NCI-H2107 treated with DMSO at 0.1 percent for 48 hours (cell line): ENCODE results near the gene EYA4.

ENCODE experiments used
- DNase-seq: peaks from one replicate; lab custom pipeline; 2025; ENCODE audit not compliant: unreplicated experiment; lab: John Stamatoyannopoulos, UW

EYA4 gene

DNA sequence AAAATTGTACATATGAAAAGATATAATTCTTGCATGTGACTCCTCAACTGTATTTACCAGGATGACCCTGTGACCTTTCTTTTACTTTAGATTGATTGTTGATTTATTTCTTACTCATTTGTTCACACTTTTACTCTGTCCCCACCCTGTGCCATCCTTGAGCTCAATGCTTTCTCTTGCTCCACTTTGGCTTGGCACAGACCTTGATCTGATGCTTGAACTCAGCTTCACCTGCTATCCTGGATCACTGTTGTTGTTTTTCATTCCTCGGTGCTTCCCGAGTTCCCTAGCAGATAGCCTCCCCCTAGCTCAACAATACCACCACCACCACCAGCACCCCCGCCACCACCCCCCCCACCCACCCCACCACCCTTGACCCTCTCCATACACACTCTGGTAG lies 102.1 kb downstream of the EYA4 start:
- DNase-seq = no peak

DNA sequence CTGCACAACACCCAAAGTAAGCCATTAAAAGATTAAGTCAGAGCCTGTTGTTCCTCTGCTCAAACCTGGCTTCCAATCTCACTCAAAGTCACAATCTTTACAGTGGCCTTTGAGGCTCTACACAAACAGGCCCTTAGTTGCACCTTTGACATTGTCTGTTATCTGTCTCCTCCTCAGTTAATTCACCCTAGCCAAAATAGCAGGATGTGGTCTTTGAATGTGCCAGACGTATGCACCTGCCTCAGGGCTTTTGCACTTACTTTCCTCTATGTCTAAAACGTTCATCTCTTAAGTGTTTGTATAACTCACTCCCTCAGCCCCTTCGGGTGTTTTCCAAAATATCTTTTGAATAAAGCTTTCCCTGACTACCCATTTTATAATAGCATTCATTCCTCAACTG lies 107.7 kb downstream of the EYA4 start:
- DNase-seq = no peak

DNA sequence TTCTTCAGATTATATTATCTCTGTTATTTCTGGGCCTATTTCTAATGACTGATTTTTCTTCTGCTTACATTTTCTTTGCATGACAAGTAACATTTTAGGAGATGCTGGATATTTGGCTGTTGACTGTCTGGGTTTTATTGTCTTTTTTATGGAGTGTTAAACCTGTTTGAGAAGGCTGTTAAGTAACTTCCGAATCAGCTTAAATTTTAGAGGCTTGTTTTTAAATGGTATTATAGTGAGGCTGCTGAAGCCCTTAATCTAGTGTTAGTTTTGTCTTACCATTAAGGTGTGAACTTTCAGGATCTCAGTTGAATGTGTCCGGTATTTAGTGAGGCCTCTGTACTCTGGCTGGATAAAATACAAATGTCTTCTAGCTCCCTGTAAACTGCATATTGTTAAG lies 109.8 kb downstream of the EYA4 start:
- DNase-seq = no peak

DNA sequence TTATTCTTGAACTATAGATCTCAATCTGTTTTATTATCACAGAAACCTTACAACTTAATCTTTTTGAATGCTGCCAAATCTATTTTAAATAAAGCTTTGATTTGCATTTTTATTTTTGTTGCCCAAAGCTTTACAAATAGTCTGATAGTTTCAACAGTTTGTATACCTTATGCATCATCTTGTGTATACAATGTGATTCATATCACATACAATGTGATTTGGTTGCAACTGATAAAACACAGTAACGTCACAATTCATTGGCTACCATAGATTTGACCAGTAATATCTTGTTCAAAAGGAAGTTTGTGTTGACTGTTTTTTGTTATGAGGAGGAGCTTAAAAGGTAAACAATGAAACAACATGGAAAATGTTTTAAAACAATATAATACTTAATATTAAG lies 110.9 kb downstream of the EYA4 start:
- DNase-seq = no peak

DNA sequence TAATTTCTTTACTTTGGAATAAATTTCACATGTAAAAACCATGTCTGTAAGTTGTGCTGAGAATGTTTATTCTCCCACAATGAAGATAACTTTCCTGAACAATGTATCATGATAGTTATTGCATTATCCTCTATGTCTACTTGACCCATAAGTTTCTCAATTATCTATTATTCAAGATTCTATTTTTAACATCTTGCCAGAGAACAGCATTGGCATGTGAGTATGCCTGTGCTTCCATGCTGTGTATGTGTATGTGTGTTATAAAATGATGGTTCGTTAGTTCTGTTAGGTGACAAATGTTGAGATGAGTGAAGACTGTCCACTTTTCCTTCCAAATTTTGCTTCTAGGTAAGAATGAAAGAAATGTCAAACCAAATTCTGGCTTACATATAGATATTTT lies 111.9 kb downstream of the EYA4 start:
- DNase-seq = no peak

DNA sequence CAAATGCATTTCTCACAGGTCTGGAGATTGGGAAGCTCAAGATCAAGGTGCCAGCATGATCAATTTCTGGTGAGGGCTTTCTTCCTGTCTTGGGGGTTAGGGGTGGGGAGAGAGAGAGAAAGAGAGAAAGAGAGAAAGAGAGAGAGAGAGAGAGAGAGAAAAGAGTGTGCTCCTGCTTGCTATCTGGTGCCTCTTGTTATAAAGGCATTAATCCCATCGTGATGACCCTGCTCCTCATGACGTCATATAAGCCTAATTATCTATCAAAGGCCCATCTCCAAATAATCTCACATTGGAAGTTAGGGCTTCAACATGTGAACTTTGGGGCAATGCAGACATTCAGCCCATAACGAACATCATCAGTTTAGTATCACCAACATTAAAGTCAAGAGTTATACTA lies 114.8 kb downstream of the EYA4 start:
- no peak for DNase-seq

DNA sequence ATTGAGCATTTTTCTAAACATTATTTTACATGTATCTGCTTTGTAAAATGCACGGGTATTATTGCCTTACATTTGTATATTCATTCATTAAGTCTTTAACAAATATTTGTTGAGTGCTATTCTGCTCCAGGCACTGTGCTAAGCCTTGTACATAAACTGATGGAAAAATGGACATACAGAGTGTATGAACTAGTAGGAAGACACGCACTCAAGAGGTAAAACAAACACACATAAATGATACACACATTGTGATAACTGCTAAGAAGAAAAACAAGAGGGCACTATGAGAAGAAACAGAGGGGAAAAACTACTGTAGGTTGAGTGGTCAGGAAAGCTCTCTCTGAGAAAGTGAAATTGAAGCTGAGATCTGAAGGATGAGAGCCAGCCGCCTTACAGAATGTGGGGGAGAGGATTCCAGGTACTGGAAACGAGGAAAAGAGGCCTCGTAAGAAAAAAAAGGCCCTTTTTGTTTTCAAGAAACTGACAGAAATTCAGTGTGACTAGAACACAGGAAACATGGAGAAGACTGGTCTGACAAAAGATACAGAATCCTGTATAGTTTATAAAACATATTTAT lies 117.5 kb downstream of the EYA4 start:
- no peak for DNase-seq

DNA sequence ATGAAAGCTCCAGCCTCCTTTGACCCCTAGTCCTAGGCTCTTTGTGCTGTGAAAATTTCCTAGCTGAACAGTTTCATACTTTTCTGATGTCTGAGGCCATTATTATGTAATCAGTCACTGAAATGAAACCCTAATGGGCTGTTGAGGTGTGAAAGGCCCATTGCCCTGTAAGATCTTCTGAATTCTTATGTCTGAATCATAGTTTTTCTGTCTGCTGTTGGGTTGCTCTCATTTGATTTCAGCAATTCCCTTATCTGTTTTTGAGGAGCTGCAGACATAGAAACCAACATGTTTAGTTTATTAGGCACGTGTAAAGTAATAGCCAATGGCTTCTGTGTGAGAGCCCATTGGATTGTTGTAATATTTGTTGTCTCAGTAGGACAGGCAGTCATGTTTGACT lies 118.1 kb downstream of the EYA4 start:
- DNase-seq = no peak

DNA sequence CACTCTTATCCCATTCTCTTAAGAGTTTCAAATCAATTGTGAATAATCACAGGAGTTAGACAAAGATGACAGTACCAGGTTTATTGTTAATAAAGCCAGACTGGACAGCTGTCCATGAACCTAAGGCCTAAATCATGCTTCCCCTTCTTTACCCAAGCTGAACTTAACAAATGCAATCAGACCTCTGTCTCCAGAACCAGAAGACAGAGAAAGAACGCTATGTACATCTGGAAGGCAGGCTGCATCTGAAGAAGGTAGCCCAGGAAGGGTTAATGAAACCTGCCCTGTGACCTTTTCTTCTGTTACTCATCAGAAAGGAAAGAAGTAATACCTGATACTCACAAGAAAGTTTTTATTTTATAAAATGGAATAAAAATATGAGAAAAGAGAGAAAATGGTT lies 118.6 kb downstream of the EYA4 start:
- DNase-seq = no peak

DNA sequence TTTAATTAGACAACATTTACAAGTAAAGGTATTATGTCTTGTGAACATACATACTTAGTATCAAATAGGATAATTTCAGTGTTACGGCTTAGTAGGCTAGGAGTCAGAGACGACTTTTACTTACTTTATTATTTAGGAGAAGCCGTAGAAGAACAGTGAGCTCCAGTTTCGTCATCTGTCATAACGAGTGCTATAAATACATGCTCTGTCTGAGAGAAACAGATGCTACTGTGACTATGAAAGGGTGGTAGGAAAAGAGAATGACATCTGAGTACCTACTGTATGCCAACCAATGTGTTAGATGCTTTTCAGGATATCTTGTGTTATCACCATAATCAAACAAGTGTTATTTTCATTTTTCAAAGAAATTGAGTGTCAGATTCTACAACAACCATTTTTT lies 119.0 kb downstream of the EYA4 start:
- DNase-seq = peak; percentile 22

DNA sequence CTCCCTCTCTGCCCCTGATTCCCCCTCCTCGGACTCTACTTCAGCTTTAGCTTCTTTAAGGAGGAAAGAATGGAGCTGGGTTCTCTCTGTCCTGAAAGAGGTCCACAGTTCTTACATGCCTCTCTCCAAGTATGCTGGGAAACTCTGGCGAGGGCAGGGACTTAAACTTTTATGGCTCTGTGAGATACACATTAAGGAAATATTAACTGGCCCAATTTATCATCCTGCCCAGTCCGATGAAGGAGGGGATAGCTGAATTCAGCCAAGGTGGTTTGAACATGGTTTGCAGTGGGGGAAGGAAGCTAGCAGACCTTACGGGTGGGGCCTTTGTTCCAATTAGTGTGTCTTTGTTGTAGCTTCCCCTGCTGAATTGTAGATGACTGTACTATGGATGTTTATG lies 121.7 kb downstream of the EYA4 start:
- DNase-seq = no peak

DNA sequence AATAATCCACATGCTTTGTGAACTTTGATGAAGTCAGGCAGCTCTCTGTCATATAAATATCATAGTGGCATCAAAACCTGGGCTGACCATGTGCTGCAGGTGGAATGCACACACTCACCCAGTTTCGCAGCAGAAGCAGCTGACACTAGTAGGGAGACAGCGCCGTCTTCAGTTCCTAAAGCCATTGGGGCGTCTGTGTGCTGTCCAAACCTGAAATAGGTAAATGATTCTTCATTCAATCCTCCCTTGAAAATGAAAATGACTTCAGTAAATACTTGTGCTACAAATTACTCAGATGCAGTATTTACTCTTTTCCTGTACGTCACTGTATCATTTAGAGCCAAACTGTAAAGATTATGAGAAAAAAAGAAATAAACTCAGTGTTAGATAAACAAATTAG lies 127.5 kb downstream of the EYA4 start:
- DNase-seq = peak; percentile 91

DNA sequence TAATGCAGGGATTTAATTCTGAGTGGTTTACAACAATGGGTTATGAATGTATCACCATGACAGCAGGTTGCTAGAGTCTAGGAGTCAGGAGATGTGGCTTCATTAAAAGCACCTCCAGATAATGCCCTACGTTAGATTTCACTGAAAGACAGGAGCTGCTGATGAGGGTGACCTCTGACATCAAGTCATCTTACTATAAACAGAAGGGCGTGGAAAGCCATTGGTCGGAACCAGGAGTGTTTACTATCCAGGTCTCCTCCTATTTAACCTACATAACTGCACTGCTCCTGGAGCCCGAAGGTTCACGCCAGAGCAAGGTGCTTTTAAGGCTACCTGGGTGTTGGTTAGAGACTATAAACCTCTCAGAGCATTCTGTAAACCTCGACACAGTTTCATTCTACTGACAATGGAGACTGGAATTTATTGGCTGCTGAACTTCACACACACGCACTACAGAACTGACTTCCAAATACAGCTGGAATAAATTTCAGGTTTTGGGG lies 128.7 kb downstream of the EYA4 start:
- DNase-seq = peak; percentile 71

DNA sequence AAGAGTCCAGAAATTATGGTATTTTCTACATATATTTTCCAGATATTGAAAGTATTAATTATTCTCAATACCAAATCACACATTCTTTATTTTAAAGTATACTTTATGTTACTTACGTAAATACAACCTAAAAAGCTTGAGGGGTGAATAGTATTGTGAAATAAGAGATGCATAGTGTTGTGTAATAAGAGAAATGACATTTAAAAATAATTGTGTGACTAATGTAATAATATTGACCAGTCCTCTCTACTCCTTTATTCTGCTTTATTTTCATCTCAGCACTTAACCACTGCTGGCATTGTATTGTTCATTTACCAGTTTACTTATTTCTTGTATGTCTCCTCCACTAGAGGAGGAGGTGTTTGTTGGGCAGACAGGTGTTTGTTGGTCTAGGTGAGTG lies 135.6 kb downstream of the EYA4 start:
- DNase-seq = peak; percentile 91

DNA sequence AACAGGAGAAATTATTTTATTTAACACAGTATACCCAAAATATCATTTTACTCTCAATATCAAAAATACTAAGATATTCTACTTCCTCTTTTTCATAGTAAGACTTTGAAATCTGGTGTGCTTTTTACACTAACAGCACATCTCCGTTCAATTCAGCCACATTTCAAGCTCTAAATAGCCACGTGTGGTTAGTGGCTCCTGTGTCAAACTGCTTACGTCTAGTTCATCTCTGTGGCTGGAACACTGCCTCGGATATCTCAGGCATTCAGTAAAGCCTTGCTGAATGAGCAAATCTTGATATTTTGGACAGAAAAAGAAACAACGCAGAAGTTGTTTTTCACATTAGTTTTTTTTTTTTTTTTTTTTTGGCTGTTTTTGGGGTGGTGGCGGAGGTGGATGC lies 136.1 kb downstream of the EYA4 start:
- peak; percentile 91 for DNase-seq

DNA sequence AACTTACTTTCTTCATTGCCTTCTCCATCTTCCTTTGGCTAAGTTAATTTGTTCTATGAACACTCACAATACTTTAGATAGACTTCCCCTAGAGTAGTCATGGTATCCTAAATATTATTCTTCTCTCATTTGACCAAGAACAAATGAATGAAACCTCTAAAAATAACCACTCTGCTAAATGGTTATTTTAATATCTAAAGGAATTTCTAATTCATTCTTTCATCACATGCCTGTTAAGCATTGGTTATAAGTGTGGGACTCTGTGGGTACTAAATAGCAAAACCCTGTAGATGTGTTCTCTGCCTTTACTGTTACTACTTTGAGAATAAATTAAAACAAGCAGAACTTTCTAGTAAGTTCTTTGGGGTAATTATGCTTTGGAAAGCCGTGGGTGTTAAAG lies 138.9 kb downstream of the EYA4 start:
- no peak for DNase-seq

DNA sequence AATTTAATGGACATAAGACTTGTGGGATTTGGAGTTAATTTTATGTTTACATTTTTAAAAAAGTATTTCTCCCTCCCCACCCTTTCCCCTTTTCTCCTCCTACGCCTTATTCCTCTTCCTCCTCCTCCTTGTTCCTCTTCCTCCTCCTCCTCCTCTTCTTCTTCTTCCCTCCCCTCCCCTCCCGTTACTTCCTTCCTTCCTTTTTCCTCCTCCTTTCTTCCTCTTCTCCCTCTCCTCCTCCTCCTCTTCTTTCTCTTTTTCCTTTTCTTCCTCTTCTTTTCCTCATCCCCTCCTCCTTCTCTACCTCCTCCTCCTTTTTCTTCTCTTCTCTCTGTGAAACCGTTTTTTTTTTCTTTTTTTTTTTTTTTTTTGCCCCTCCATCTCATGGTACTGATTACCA lies 139.6 kb downstream of the EYA4 start:
- no peak for DNase-seq

DNA sequence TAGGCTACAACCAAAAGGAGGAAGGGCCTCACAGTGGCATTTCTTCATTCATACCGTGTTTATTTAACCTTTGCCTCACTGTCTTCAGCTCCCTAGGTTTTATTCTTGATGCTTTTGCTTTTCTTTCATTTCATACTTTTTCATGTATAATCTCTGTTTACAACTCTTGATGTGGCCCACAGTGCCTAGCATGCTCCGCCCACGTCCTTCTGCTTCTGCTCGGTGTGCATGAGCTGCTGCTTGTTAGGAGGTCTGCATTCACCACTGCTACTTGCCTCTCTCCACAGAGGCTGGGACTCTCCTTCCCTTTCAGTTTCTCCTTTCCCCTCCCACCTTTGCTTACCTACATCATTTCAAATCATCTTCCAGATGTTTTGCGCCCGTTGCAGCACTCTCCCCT lies 147.6 kb downstream of the EYA4 start:
- no peak for DNase-seq

DNA sequence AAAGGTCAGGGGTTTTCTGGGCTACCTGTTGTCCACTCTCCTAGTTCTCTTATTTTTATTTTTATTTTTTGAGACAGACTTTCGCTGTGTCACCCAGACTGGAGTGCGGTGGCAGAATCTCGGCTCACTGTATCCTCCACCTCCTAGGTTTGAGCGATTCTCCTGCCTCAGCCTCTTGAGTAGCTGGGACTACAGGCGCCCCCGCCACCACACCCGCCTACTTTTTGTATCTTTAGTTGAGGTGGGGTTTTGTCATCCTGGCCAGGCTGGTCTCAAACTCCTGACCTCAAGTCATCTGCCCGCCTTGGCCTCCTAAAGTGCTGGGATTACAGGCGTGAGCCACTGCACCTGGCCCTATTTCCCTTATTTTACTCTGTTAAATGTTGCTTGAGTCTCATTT lies 149.0 kb downstream of the EYA4 start:
- DNase-seq = no peak

DNA sequence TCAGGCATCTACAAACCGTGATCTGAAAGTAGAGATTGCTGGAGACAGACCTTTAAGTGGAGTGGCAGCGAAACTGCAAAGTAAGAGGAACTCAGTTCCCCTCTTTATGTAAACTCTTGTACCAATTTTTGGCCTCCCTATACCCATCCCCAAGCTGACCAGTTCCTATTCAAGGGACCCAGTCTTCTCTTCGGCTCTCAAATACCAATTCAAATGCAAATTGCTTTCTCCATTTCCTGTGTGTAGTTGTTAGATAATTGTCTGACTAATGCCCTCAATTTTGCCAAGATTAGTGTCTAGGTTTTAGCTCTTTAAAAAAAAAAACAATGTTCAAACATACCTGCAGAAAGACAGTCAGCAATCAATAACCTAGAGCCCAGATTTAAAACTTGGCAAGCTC lies 150.9 kb downstream of the EYA4 start:
- DNase-seq = no peak

DNA sequence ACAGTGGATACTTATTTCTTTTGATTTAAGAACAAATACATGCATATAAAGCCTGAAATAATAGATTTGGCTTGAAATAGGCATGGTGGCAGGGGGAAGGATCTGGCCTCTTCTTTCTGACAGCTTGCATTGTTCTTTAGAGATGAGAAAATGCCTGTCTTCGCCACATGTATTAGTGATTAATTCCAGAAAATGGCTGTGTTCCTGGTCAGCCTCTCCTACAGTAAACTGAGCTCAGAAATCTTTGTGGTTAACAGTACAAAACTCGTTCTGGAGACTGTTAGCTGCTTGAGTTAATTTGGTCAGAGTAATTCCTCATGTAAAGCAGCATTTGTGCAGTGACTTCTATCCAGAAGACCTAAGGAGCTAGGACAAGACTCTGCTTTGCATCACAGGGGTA lies 151.5 kb downstream of the EYA4 start:
- no peak for DNase-seq

DNA sequence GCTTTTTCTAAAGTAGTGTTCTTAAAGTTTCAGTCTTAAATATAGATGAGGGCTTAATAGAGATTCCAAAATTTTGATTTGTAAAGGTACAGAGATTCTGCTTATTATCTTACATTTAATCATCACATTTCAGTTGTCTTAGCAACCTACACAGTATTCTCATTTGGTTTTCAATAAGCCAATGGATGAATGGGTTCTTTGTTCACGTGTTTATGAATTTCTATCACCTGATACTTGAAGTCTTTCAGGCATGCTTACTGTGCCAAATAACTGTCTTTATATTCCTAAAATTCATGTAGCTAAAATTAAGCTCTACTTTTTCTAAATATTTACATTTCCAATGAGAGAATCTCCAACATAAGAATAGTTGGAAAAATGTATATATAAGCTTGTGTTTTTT lies 152.7 kb downstream of the EYA4 start:
- no peak for DNase-seq

DNA sequence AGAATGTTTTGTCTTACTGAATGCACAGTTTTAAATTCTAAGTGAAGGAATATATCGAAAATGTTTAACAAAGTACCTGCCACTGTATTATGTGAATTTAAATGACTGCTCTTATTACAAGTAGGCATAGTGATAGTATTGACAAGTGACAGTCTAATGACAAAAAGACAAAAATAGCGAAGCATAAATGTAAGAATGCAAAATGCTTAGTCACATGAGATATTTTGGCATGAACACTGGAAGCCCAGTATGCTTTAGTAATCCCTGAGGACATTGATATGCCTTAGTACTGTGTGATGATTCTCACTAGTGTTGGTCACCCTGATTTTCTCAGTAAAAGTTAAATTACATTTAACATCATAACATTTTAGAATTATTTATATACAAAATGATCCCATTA lies 153.5 kb downstream of the EYA4 start:
- DNase-seq = no peak
